Measurements from ENCODE around the gene HERPUD2.
A peak's percentile ranks its signal among the peaks of the same experiment; 100 is the strongest.

The HERPUD2 gene, protein sequence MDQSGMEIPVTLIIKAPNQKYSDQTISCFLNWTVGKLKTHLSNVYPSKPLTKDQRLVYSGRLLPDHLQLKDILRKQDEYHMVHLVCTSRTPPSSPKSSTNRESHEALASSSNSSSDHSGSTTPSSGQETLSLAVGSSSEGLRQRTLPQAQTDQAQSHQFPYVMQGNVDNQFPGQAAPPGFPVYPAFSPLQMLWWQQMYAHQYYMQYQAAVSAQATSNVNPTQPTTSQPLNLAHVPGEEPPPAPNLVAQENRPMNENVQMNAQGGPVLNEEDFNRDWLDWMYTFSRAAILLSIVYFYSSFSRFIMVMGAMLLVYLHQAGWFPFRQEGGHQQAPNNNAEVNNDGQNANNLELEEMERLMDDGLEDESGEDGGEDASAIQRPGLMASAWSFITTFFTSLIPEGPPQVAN

DNA sequence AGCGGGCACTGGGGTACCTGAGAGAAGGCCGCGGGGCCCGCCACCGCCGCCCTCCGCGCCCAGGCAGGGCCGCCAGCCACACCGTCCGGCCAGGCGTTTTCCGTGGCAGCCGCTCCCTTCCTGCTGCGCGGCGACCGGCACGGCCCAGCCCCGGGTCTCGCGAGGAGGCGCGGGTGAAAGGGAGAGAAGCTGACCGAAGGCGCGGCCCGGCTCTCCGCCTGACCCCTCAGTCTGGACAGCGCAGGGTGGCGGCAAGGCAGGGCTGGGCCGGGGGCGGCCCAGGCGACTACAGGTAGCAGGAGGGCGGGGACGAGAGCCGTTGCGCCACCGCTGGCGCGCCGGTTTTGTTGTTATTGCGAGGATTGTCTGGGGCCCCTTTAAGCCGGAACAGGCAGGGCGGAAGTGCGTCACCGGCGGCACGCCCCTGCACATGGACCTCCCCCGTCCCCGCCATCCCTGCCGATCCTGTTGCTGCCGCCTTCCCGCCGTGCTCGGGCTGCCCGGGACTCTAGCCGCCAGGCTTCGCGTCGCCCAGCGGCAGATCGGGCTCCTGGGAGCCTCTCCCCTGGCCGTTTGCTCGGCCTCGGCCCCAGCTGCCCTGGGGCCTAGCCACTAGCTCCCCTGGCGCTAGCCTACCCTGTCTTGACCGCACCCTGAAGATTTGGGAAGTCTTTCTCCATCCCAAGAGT lies at the start of gene HERPUD2:
TSS of gene HERPUD2 (minus strand) at position 352 of the 689 bp plus-strand sequence. CDS start 805 bp downstream, outside the sequence.
- DNase-seq (ENCODE audit: low spot score): peak; percentile 95

DNA sequence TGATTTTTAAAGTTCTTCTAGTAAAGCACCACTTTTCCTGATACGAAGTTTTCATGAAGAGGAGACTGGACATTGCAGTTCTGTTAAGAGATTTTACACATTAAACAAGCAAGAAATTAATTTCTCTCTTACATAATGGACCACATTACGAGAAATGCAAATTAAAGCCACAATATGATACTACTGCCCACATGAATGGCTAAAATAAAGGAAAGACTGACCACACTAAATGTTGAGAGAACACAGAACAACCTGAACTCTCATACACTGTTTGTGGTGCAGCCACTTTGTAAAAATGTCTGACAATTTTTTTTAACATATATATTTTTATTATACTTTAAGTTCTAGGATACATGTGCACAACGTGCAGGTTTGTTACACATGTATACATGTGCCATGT lies 44.0 kb upstream of the HERPUD2 start:
- no peak for DNase-seq (ENCODE audit: low spot score)

DNA sequence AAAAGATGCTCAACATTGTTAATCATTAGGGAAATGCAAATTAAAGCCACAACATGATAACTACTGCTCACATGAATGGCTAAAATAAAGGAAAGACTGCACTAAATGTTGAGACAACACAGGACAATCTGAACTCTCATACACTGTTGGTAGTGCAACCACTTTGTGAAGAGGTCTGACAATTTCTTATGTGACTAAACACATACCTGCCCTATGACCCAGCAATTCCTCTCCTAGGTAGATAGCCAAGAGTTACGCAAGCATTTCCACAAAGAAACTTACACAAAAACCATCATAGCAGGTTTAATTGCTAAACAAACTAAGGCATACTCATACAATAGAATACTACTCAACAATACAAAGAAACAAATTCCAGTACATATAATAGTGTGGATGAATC lies 41.8 kb upstream of the HERPUD2 start:
- DNase-seq (ENCODE audit: low spot score): no peak

DNA sequence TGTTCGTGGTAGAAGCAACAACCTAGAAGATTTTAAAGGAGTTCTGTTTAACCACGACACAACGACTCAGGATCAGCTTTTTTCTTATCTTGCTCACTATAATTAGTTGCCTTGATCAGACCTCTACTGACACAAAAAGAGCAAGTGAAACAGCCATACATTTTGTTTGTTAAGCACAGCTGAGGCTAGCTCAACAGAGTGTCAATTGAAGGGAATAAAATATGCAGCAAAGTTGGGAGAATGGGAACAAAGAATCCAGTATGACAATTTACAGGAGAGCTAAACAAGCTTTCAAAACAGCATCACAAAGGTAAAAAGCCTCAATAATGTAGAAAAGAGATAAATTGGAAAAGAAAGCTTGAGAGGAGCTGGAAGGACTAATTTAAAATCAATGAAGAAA lies 40.5 kb upstream of the HERPUD2 start:
- no peak for DNase-seq (ENCODE audit: low spot score)

DNA sequence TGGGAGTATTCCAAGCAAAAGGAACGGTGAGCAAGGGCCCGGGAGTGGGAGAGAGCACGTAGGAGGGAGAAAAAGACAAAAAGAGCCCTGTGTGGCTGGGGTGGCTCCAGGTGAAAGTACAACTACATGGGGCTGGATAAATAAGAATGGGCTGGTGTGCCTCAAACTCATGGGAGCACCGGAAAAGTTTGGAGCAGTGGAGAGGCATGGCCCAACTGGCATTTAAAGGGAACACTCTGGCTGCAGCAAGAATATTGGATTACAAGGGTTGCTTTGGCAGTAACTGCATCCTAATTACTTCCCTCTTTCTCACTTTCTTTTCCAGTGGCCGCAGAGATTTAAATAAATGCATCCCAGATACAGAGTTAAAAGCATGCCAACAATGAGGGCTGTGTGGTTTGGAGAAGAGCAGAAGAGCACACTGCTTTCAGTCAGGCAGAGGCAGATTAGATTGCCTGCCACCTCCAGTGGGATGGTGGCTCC lies 39.1 kb upstream of the HERPUD2 start:
- no peak for DNase-seq (ENCODE audit: low spot score)

DNA sequence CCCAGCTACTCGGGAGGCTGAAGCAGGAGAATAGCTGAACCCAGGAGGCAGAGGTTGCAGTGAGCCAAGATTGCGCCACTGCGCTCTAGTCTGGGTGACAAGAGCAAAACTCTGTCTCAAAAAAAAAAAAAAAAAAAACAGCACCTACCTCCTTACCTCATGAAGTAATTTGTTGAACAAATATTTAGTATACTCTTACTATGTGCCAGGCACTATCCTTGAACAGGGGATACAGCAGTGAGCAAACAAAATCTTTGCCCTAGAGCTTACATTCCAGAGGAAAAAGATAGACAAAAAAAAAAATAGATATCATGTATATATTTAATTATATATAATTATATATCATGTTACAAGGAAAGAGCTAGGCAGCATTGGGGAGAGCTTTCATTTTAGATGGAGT lies 36.4 kb upstream of the HERPUD2 start:
- no peak for DNase-seq (ENCODE audit: low spot score)

DNA sequence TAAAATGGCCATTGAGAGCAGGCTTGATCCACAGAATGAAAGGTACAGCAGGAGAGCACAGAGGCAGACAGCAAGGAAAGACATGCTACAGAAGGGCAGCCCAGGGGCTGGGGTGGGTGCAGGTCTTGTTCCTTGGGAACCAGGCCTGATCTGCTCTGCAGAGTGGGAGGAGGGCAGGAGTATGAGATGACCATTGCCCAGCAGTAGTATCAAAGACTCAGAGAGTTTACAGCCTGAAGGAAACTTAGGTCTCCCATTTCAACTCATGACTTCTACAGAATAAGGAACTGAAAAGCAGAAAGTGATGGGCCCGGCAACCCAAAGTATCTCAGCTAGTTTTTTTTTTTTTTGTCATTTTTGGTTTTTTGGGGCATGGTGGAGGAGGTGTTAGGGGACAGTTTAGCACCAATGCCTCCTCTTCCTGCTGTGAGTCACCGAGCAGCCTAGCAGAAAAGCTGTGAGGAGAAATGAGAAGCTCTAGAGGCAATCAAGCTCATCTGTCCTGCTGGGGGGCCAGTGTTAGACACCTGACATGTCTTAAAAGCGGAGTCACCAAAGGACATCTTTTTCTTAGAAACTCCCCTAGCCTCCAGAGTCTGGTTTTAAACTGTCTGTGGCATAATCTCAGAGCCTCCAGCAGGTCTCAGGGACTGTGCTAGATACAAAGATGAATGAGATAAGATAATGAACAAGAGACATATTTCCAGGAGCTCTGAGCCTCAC lies 34.3 kb upstream of the HERPUD2 start:
- DNase-seq (ENCODE audit: low spot score): no peak

DNA sequence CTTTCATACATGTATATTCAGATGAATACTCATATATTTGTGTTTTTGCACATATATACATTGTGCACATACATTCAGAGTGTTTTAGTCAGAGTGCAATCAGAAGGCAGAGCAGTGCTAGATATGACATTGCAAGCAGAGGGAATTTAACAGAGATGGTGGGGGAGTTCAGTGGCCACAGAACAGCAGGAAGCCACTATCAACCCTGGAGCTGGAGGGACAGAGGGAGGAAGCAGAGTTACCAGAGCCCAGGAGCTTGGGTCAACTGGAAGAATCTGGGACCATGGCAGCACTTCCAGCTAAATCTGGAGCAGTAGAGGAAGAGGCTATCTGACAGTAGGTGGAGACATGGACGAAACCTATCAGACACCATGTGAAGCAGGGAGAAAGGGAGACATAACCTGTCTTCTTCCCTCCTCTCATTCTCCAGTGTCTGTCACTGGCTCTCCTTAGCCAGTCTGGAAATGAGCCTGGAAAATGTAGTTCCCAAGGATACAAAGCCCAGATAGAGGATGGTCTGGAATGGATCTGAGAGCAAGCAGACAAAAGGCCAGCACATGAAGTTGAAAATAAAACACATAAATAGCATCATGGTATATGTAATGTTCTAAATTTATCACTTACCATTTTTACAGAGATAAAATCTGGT lies 33.6 kb upstream of the HERPUD2 start:
- no peak for DNase-seq (ENCODE audit: low spot score)

DNA sequence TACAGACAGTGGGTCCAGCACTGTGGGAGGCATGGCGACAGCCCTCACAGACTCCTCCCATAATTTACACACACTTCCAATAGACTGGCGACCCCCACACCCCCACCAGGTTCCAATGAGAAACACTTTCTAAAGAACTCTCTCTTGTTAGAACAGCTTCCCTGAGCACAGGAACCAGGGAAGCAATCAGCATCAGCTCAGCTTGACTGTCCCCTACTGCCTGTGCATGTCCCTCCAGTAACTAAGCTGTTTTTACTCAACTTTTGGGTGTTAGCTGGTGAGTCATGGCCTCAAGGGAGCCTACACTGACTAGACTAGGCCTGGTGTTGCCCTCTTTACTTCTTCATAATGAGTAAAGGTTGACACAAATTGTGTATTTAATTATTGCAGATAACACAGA lies 32.6 kb upstream of the HERPUD2 start:
- no peak for DNase-seq (ENCODE audit: low spot score)

DNA sequence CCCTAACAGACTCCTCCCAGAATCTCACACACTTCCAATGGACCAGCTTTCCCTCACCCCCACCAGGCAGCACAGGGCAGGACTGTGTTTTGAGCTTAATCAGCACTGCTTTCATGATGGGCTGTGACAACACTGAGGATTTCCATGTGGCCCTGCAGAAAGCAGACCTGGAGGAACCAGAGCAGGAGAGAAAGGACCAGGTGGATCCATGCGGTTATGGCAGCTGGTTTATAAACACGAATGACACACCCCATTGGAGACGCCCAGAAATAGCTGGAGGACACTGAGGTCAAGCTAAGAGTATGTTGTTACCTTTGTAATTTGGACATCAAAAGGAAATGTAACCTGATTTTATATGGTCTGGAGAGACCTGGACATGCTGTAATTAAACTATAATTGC lies 31.7 kb upstream of the HERPUD2 start:
- no peak for DNase-seq (ENCODE audit: low spot score)

DNA sequence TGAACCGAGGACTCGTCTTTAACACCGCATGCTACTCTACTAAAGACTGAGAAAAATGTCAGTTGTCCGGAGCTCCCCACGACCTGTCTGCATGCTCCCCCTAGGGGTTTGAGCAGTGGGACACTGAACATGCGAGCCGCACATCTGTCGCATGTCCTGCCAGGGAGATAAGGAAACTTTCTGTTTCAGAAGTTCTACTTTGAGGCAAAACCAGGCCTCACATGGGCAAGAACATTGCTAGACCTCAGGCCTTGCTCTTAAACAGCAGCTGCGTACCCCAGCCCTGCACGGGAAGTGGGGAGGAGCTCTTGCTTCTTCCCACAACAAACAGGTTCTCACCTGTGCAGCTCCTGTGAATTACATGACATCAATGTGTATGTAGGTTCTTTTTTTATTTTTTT lies 30.3 kb upstream of the HERPUD2 start:
- no peak for DNase-seq (ENCODE audit: low spot score)

DNA sequence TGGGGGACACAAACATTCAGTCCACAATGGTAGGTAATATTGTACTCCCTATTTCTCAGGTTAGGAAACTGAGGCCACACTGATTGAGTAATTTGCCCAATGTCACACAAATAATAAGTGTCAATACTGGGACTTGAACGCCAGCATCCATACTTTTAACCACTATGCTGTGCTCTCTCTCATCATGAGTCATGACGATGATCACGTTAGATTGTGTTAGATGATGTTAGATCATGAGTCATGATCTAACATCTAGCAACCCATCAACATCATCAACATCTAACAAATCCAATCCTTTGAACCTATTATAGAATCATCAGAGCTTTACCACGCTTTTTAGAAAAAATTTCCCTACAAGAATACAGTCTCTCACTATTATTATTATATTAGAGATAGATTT lies 28.1 kb upstream of the HERPUD2 start:
- no peak for DNase-seq (ENCODE audit: low spot score)

DNA sequence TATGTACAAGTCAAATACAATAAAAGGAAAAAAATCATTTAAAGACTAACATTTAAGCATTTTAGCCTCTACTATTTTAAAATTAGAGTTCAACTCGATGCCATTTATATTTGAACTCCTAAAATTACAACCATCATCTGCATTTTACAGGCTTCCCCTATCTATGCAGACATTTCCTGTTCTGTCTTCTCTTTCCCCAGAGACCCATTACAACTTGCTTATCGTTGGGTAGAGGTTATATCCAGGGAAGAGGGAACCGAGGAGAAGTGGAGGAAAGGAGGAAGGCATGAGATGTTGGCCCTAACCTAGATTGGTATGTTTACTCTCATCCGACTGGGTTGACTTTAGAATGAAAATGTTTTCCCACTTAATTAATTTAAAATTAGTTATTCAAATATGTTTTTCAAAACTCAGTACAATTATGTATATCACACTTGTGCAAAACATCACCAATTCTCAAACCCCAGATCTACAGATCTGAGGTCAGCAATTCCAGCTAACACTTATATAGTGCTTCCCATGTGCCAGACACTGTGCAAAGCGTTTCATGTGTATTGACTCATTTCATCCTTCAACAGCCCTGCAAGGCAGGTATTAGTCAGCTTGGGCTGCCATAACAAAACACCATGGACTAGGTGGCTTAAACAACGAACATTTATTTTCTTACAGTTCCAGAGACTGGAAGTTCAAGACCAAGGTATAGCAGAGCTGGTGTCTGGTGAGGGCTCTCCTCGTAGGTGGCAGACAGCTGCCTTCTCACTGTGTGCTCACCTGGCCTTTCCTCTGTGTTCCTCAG lies 27.3 kb upstream of the HERPUD2 start:
- DNase-seq (ENCODE audit: low spot score): no peak

DNA sequence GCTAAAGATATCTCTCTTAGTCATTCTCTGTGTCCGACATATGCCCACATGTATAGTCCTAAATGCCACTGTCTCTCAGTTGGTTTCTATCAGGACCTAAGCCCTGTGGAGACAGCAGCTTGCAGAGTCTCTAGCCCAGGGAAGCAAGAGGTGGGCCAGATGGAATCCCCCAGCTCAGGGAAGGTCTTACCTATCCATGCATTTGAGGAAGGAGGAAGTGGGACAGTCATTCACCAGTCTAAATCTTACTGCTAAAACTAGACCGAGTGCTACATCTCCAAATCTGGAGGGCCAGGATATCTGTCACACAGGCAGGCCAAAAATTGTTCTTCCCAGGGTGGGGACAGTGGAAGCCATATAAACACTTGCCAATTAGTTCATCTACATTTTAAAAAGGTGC lies 26.4 kb upstream of the HERPUD2 start:
- no peak for DNase-seq (ENCODE audit: low spot score)

DNA sequence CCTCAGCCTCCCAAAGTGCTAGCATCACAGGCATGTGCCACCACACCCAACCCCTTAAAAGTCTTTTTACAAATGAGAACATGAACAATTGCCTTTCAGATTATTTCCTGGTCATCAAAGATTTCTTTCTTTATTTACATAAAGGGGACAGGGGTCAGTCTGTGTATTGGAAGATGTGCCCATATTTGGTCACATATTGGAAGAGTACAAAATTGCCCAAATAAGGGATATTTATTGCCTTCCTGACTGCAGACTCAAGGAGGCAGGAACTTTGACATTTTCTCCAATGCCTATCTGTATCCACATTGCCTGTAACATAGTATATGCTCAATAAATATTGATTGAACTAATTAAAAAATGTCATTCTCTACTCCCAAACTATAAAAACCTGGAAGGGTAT lies 25.9 kb upstream of the HERPUD2 start:
- no peak for DNase-seq (ENCODE audit: low spot score)

DNA sequence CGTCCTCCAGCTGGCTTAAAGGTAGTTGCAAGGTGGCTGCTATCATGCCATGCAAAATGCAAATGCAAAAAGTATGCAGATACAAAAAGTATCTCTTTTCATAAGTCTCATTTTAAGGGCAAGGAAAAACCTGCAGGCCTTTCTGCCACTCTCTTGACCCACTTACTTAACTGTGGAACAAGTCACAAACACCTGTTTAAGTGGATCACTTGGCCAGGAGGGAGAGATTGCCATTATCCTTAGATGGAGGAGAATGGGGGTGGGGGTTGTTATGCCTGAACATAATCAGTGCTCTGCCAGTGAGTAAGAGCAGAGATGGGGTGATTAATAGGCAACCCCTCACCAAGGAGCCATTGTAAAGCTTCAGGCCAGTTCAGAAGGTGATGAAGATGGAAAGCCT lies 25.1 kb upstream of the HERPUD2 start:
- no peak for DNase-seq (ENCODE audit: low spot score)

DNA sequence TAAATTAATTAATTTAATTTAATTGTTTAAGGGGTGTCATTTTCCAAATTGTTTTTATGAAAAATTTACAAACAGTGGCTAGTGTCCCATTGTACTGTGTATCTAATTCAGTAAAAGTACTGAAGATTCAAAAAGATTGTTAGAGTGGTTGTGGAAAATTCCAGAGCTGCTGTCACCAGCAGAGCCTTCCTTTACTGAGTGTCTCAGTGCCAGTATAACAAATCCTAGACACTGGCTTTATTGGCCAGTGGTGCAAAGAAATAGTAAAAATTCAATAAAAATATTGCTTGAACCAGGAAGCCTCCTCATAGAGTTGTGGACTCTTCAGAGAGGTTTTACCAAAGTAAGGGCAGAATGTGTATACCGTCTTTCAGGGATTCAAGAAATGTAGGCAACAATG lies 23.1 kb upstream of the HERPUD2 start:
- no peak for DNase-seq (ENCODE audit: low spot score)

DNA sequence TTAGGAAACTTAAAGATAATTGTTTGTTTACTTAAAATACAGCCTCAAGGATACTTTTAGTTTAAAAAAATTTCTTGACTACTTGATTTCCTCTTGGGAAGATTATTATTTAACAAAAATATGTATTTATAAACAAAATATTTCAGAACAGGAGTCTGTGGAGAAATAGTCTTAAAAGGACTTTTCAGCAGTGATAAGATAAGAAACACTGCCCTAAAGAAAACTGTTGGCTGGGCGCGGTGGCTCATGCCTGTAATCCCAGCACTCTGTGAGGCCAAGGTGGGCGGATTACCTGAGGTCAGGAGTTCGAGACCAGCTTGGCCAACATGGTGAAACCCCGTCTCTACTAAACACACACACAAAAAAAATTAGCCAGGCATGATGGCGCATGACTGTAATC lies 22.6 kb upstream of the HERPUD2 start:
- DNase-seq (ENCODE audit: low spot score): no peak

DNA sequence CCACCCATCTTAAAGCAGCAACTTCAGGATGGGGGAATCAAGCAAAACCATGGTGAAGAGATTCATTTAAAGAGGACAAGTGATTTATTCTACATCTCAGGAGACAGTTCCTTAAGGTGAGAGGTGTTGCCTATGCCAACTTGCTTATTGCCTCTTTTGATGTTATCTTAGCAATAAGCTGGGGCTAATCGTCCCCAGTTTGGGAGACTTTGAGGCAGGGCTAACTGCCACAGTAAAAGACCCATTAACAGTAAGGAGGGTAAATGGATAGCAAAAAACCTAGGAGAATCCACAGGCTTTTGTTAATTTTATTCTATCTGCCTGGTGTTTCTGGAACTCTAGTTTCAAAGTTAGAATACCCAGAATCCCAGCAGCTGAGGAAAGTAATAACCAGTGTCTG lies 22.1 kb upstream of the HERPUD2 start:
- DNase-seq (ENCODE audit: low spot score): no peak

DNA sequence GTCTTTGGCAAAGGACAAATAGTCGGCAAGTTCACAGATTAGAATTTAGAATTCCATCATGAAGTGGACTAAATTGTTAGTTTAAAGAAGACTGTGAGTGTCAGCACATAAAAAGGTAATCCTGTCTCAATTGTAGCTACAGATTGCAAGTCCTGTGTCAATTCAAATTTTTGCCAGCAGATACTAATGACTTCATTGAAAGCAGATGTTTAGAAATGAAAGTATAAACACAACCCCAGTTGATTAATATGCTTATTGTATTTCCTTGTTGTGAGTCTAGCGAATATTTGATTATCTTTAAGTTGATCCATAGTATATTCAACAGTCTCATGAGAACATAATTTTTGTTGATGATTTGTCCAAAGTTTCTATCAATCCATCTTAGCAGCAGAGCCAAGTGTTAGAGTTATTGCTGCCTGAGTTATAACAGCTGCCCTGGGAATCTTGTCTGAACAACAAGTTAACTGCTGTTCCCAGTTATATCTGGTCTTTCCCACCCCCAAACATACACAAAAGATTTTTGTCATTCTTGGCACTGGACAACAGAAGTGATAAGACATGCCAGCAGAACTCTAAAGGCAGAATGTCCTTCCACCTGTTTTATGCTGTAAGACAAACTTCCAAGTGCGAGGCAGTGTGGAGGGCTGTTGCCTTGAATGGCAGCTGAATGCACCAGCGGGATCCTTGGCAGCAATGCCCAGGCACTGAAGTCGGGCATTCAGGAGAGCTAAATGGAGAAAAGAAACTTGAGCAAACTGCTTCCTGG lies 21.3 kb upstream of the HERPUD2 start:
- no peak for DNase-seq (ENCODE audit: low spot score)

DNA sequence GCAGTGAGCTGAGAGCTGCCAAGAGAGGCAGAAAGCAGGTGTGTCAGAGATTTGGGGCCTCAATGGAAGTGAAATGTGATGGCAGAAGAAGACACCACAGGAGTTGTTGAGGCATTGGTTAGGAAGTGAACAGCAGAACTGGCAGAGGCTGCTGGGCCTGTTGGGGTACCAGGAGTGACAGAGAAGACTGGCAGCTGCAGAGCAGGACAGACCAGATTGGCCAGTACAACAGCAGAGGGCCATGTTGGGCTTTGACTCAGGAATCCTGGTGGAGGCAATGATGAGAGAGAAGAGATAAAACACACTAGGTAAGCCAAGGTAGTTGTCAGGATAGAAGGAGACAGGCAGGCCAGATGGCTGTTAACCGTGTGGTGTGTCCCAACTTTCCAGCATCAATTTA lies 19.9 kb upstream of the HERPUD2 start:
- DNase-seq (ENCODE audit: low spot score): peak; percentile 33

Measured in HuH-7 (cell line).